Measurements from ENCODE around the gene PCBP4. TPM values are rescaled to one million over a fixed set of nuclear protein-coding genes. Genes with fewer than 3 reads are reported as not detected.

PCBP4 gene
- total RNA-seq, 2 experiments from 2014 or later, result 12.7 to 16.1 TPM

- H3K27ac Mint-ChIP-seq, result peak within 1 kb of the TSS; percentile 93
- no peaks in the 10 kb centered on the region for H3K27me3 Mint-ChIP-seq (ENCODE audit: low read depth)
- peaks cover 28% of the 10 kb centered on the region for H3K4me1 Mint-ChIP-seq (ENCODE audit: low read depth)
- peak within 1 kb of the TSS; percentile 96 for H3K4me3 Mint-ChIP-seq
- ATAC-seq (peak; percentile 85), DNase-seq (peak; percentile 78)
- peaks cover 5% of the 10 kb centered on the region for H3K36me3 Mint-ChIP-seq (ENCODE audit: low read depth)
- no peaks in the 10 kb centered on the region for H3K9me3 Mint-ChIP-seq (ENCODE audit: insufficient read depth)
- CTCF ChIA-PET, result interaction anchor here (0.6 to 3.8 kb wide), 12 partner anchors 9 to 289 kb away, joined by 3 to 57 read pairs (median 8); partner anchors contain the start of genes ABHD14A, ABHD14B, DUSP7 and PARP3
- POLR2A ChIA-PET, result interaction anchor here (0.8 to 4.0 kb wide), 8 partner anchors 9 to 340 kb away, joined by 3 to 65 read pairs (median 4); partner anchors contain the start of genes ABHD14A, ABHD14B, PARP3 and RPL29
Measured at GRCh38 chr3:51982838-51983577, 15.8 kb upstream of the PCBP4 start, which contains the start of gene ACY1. Gene ACY1, plus strand, starts transcription at chr3:51983535. Its CDS starts 530 bp downstream, at chr3:51984065.

GRCh38 chr3:51982352-51982837 is 15.1 kb upstream of the PCBP4 start:
- H3K36me3 Mint-ChIP-seq (ENCODE audit: low read depth), result peaks cover 5% of the 10 kb centered on the region

DNA sequence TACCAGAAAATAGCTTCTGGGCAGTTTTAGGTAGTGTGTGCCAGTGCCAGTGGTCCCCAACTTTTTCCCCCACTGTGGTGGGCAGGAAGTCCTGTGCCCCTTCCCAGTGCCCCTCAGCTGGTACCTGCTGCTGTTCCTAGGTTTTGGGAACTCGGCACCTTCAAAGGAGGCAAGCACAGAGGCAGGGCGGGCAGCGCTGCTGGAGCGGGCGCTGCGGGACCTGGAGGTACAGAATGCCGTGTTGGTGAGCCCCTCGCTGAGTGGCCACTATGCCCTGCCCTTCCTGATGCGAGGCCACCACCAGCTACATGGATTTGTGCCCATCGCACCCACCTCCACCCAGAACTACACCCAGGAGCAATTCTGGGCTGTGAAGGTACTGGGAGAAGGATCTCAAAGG is 13.0 kb upstream of the PCBP4 start:
- ATAC-seq (no peak), DNase-seq (no peak)
- ChIA-PET POLR2A (interaction anchor here (1.0 kb wide), 1 partner anchor 39 kb away, joined by 3 read pairs; the partner anchor contains the start of gene RRP9), CTCF (no interaction called here)
- peaks cover 5% of the 10 kb centered on the region for H3K36me3 Mint-ChIP-seq (ENCODE audit: low read depth)
- no peak overlapping the region for H3K4me3 Mint-ChIP-seq
- H3K9me3 Mint-ChIP-seq (ENCODE audit: insufficient read depth), result no peaks in the 10 kb centered on the region
- H3K27ac Mint-ChIP-seq, result no peak overlapping the region
- H3K27me3 Mint-ChIP-seq (ENCODE audit: low read depth), result no peaks in the 10 kb centered on the region
- H3K4me1 Mint-ChIP-seq (ENCODE audit: low read depth), result peaks cover 52% of the 10 kb centered on the region

More at GRCh38 chr3:51982352-51982837, 15.1 kb upstream of the PCBP4 start:
- Mint-ChIP-seq H3K4me1 (ENCODE audit: low read depth) (peaks cover 33% of the 10 kb centered on the region), H3K27me3 (ENCODE audit: low read depth) (no peaks in the 10 kb centered on the region), H3K9me3 (ENCODE audit: insufficient read depth) (no peaks in the 10 kb centered on the region), H3K4me3 (peak overlapping the region; percentile 96), H3K27ac (peak overlapping the region; percentile 93)
- ChIA-PET POLR2A (interaction anchor here (0.8 to 4.0 kb wide), 5 partner anchors 8 to 48 kb away, joined by 3 to 65 read pairs (median 6); partner anchors contain the start of genes ABHD14A, ABHD14B, PARP3 and RPL29), CTCF (interaction anchor here (0.6 to 3.8 kb wide), 13 partner anchors 8 to 340 kb away, joined by 3 to 57 read pairs (median 8); partner anchors contain the start of genes ABHD14A, ABHD14B, DUSP7 and PARP3)
- ATAC-seq, result peak; percentile 52
- peak; percentile 57 for DNase-seq

GRCh38 chr3:51978143-51978502 is 10.9 kb upstream of the PCBP4 start:
- Mint-ChIP-seq H3K9me3 (ENCODE audit: insufficient read depth) (no peaks in the 10 kb centered on the region), H3K4me1 (ENCODE audit: low read depth) (peaks cover 59% of the 10 kb centered on the region), H3K36me3 (ENCODE audit: low read depth) (peaks cover 5% of the 10 kb centered on the region), H3K27me3 (ENCODE audit: low read depth) (no peaks in the 10 kb centered on the region), H3K4me3 (no peak overlapping the region), H3K27ac (peak overlapping the region; percentile 74)
- ChIA-PET CTCF (no interaction called here), POLR2A (no interaction called here)
- no peak for DNase-seq
- ATAC-seq, result no peak

GRCh38 chr3:51977446-51978142 is 10.3 kb upstream of the PCBP4 start:
- CTCF ChIA-PET, result no interaction called here
- Mint-ChIP-seq H3K36me3 (ENCODE audit: low read depth) (peaks cover 5% of the 10 kb centered on the region), H3K4me1 (ENCODE audit: low read depth) (peaks cover 57% of the 10 kb centered on the region), H3K4me3 (no peak overlapping the region), H3K9me3 (ENCODE audit: insufficient read depth) (no peaks in the 10 kb centered on the region), H3K27me3 (ENCODE audit: low read depth) (no peaks in the 10 kb centered on the region), H3K27ac (peak overlapping the region; percentile 74)
- DNase-seq (peak; percentile 60), ATAC-seq (no peak)
- POLR2A ChIA-PET, result interaction anchor here (0.8 kb wide), 1 partner anchor 18 kb away, joined by 6 read pairs; the partner anchor contains the start of gene RPL29

GRCh38 chr3:51975852-51976549 is 8.7 kb upstream of the PCBP4 start:
- Mint-ChIP-seq H3K4me1 (ENCODE audit: low read depth) (peaks cover 52% of the 10 kb centered on the region), H3K27me3 (ENCODE audit: low read depth) (no peaks in the 10 kb centered on the region), H3K36me3 (ENCODE audit: low read depth) (peaks cover 2% of the 10 kb centered on the region), H3K4me3 (peak overlapping the region; percentile 78), H3K9me3 (ENCODE audit: insufficient read depth) (no peaks in the 10 kb centered on the region), H3K27ac (peak overlapping the region; percentile 79)
- ChIA-PET POLR2A (no interaction called here), CTCF (interaction anchor here (3.4 kb wide), 1 partner anchor 33 kb away, joined by 54 read pairs; the partner anchor contains the start of genes PARP3 and RRP9)
- no peak for ATAC-seq
- peak; percentile 50 for DNase-seq

- CTCF ChIA-PET, result interaction anchor here (0.7 to 3.4 kb wide), 7 partner anchors 8 to 32 kb away, joined by 3 to 57 read pairs (median 11); partner anchors contain the start of genes ACY1, PARP3, RPL29 and RRP9
- peak within 1 kb of the TSS; percentile 93 for H3K27ac Mint-ChIP-seq
- peaks cover 50% of the 10 kb centered on the region for H3K4me1 Mint-ChIP-seq (ENCODE audit: low read depth)
- ATAC-seq, result peak; percentile 81
- H3K4me3 Mint-ChIP-seq, result peak within 1 kb of the TSS; percentile 98
- peak; percentile 73 for DNase-seq
- POLR2A ChIA-PET, result interaction anchor here (0.7 to 3.0 kb wide), 5 partner anchors 8 to 34 kb away, joined by 3 to 19 read pairs (median 4); partner anchors contain the start of gene ACY1
- H3K27me3 Mint-ChIP-seq (ENCODE audit: low read depth), result no peaks in the 10 kb centered on the region
- H3K36me3 Mint-ChIP-seq (ENCODE audit: low read depth), result no peaks in the 10 kb centered on the region
- H3K9me3 Mint-ChIP-seq (ENCODE audit: insufficient read depth), result no peaks in the 10 kb centered on the region
Measured at GRCh38 chr3:51974963-51975851, 8.0 kb upstream of the PCBP4 start, which contains the start of gene ABHD14A. Gene ABHD14A, plus strand, starts transcription at chr3:51975064. Its CDS starts 72 bp downstream, at chr3:51975136.

DNA sequence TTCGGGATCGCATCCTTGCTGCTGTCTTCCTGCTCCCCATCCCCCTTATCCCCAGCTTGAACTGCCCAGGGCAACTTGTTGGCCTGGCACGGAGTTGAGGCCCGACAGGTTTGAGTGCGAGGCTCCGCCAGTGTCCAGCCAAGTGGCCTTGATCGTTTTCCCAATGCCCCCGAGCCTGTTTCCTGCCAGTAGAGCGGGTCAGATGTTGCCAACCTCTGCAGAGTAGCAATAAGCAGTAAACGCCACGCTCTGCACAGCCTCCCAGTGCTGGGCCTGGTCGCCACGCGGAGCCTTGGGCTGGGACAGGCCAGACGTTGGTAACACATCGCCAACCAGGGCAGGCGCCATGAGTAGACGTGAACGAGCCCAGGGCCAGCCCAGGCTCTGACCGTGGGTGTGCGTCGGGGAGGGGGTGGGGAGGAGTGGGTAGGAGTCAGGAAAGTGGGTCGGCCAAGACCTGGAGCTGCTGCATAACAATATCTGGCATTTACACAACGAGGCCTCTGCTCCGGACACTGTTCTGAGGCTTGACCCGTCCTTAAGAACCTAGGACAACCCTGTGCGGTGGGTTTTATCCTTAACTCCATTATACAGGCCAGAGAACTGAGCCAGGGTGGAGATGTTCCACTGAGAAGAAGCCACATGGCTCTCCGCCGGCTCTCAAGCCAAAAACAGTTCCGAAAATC is 7.2 kb upstream of the PCBP4 start:
- no peaks in the 10 kb centered on the region for H3K9me3 Mint-ChIP-seq (ENCODE audit: insufficient read depth)
- POLR2A ChIA-PET, result interaction anchor here (0.7 to 3.0 kb wide), 9 partner anchors 9 to 83 kb away, joined by 3 to 19 read pairs (median 4); partner anchors contain the start of genes ACY1 and RRP9
- peaks cover 50% of the 10 kb centered on the region for H3K4me1 Mint-ChIP-seq (ENCODE audit: low read depth)
- CTCF ChIA-PET, result interaction anchor here (0.7 to 3.4 kb wide), 22 partner anchors 9 to 365 kb away, joined by 3 to 57 read pairs (median 5); partner anchors contain the start of genes ACY1, DUSP7, PARP3 and POC1A
- peak overlapping the region; percentile 98 for H3K4me3 Mint-ChIP-seq
- DNase-seq, result peak; percentile 35
- H3K27ac Mint-ChIP-seq, result peak overlapping the region; percentile 93
- ATAC-seq, result peak; percentile 28
- no peaks in the 10 kb centered on the region for H3K36me3 Mint-ChIP-seq (ENCODE audit: low read depth)
- no peaks in the 10 kb centered on the region for H3K27me3 Mint-ChIP-seq (ENCODE audit: low read depth)

DNA sequence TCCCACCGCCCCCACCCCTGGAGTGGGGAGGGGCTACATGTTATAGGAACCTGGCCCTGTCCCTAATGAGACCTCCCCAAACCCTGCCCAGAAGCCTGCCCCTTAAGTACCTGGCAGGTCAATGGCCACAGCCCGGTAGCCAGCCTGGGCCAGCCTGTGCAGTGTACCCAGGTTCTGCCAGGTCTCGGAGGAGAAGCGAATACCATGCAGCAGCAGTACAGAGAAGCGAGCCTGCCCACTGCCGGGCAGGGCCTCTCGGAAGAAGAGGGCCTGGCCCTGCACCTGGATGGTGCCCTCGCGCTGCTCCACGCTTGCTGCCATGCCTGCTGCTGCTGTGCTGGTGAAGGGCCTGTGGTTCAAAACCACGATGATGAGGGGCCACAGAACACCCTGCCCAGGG is 4.1 kb upstream of the PCBP4 start:
- Mint-ChIP-seq H3K27me3 (ENCODE audit: low read depth) (no peaks in the 10 kb centered on the region), H3K4me1 (ENCODE audit: low read depth) (peaks cover 47% of the 10 kb centered on the region), H3K27ac (no peak overlapping the region), H3K4me3 (no peak overlapping the region), H3K36me3 (ENCODE audit: low read depth) (no peaks in the 10 kb centered on the region), H3K9me3 (ENCODE audit: insufficient read depth) (no peaks in the 10 kb centered on the region)
- ChIA-PET POLR2A (interaction anchor here (0.6 kb wide), 1 partner anchor 20 kb away, joined by 3 read pairs; no protein-coding TSS in a partner anchor), CTCF (no interaction called here)
- no peak for ATAC-seq
- no peak for DNase-seq

All from activated CD8-positive, alpha-beta T cell treated with anti-CD3 and anti-CD28 coated beads, Interleukin-2, amount 10 ng/mL, durations not matched to agents 7 days and 5 days (primary cell).